Measurements from ENCODE around the gene TMEM33.

- TF ChIP-seq ZNF768 (tag by site-specific recombination; IDR thresholded peaks at IDR 0.05) (no peak), ZNF19 (tag by site-specific recombination; IDR thresholded peaks at IDR 0.05; ENCODE audit: low read depth) (no peak), GFI1B (tag by site-specific recombination; IDR thresholded peaks at IDR 0.05) (no peak), BCL11B (tag by site-specific recombination; IDR thresholded peaks at IDR 0.05; ENCODE audit: low read depth) (no peak), PRDM4 (tag by site-specific recombination; IDR thresholded peaks at IDR 0.05) (no peak)
These were observed 3.9 kb downstream of the TMEM33 start for GRCh38 chr4:41939016-41939626.
